ENCODE data around the gene TRIM41.

The TRIM41 gene

DNA sequence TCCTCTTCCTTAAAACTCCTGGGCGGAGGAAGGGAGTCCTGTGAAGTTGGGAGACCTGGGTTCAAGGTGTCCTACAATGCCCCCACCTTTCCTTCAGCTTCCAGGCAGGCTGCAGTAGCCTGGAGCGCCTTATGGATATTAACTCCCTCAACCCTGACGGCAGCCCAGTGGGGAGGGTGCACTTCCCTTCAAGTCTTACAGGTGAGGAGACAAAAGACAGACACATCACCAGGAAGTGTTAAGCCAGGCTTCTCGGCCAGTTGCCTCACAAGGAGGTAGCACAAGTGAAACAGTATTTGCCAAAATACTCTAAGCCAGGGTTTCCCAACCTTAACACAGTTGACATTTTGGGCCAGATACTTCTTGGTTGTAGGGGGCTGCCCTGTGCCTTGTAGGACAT, 22.3 kb upstream of the TRIM41 start:
- H3K4me3 ChIP-seq (replicated peaks; ENCODE audit: low read depth, low read length) = no peak overlapping the region
- no peak for DNase-seq (ENCODE audit: extremely low read depth, low read depth)
- TF ChIP-seq, protein P1, sequence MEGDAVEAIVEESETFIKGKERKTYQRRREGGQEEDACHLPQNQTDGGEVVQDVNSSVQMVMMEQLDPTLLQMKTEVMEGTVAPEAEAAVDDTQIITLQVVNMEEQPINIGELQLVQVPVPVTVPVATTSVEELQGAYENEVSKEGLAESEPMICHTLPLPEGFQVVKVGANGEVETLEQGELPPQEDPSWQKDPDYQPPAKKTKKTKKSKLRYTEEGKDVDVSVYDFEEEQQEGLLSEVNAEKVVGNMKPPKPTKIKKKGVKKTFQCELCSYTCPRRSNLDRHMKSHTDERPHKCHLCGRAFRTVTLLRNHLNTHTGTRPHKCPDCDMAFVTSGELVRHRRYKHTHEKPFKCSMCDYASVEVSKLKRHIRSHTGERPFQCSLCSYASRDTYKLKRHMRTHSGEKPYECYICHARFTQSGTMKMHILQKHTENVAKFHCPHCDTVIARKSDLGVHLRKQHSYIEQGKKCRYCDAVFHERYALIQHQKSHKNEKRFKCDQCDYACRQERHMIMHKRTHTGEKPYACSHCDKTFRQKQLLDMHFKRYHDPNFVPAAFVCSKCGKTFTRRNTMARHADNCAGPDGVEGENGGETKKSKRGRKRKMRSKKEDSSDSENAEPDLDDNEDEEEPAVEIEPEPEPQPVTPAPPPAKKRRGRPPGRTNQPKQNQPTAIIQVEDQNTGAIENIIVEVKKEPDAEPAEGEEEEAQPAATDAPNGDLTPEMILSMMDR (IDR thresholded peaks at IDR 0.05; ENCODE audit: low read depth, low read length, missing control alignments) = no peak

DNA sequence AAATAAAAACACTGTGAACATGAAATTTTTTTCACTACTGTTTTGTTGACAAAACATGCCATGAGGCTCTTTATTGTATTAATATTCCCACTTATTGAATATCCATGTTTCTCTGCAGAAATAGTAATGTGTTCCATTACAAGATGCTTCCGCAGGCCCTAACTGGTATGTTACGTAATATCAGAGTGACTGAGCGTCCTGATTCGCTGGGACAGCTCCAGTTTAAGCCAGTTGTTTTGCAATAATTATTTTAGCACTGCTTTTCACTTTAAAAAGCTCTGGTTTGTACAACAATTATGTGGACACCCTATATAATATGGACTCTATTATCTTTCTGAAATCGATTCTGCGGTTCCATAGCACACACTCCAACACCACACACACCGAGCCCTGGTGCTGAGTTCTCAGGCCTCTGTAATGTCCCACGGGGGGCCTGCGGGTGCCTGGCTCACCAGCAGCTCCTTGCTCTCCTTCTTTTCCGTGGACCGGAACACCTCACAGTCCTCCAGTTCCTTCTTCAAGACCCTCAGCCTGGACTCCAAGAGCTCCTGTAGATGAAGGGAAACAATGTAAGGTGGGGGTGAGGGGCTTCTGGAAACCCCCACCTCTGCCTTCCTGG, 19.9 kb upstream of the TRIM41 start:
- TF ChIP-seq, protein P1 (IDR thresholded peaks at IDR 0.05; ENCODE audit: low read depth, low read length, missing control alignments) = no peak
- H3K4me3 ChIP-seq (replicated peaks; ENCODE audit: low read depth, low read length) = no peak overlapping the region
- DNase-seq (ENCODE audit: extremely low read depth, low read depth) = no peak

DNA sequence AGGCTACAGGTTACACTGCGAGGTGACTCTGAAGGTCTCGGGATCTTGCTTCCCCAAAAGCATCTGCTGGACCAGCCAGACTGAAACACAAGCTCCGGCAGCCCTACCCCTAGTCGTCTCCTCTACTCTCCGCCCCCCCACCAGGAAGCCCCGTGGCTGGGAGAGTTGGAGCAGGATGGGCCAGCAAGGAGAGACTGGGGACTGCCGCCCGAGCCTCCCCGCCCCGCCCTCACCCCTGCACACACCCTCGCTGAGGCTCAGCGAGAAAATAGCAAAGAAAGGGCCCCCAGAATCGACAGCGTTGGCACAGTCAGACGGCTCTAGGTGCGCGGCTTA, 19.3 kb upstream of the TRIM41 start:
- peak overlapping the region; percentile 45 for H3K4me3 ChIP-seq (replicated peaks; ENCODE audit: low read depth, low read length)
- TF ChIP-seq, protein P1 (IDR thresholded peaks at IDR 0.05; ENCODE audit: low read depth, low read length, missing control alignments) = no peak

DNA sequence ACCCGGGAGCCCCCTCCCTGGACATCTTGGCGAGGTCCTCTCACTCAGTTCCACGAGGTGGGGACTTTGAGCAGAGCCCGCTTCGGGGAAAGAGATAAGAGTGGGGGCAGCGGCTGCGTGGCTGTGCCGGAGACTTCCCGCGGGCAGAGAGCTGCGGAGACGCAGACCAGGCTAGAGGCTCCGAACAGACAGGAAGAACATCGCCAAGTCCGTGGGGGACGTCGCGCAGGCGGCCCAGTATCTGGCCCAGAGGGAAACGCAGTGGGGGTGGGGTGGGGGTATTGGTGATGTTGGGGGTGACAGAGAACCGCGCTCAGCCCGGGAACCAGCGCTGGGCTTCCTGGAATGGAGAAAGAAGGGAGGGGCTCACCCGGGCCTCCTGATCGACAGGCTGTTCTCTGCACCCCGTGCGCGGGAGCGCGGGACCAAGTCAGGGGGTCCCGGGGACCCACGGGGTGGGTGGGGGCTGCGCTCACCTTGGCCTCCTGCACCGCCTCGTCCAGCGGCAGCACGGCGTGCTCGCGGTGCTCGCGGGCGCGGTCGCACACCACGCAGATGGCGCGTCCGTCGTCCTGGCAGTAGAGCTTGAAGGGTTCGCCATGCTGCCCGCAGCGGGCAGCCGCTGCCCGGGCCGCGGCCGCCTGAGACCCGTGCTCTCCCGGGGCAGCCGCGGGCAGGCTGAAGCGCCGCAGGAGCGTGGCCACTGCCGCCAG, 18.8 kb upstream of the TRIM41 start:
- TF ChIP-seq, protein P1 (IDR thresholded peaks at IDR 0.05; ENCODE audit: low read depth, low read length, missing control alignments) = no peak
- H3K4me3 ChIP-seq (replicated peaks; ENCODE audit: low read depth, low read length) = peak overlapping the region; percentile 45
- DNase-seq (ENCODE audit: extremely low read depth, low read depth) = no peak

More for the DNA sequence above, 19.3 kb upstream of the TRIM41 start:
- DNase-seq (ENCODE audit: extremely low read depth, low read depth) = no peak

DNA sequence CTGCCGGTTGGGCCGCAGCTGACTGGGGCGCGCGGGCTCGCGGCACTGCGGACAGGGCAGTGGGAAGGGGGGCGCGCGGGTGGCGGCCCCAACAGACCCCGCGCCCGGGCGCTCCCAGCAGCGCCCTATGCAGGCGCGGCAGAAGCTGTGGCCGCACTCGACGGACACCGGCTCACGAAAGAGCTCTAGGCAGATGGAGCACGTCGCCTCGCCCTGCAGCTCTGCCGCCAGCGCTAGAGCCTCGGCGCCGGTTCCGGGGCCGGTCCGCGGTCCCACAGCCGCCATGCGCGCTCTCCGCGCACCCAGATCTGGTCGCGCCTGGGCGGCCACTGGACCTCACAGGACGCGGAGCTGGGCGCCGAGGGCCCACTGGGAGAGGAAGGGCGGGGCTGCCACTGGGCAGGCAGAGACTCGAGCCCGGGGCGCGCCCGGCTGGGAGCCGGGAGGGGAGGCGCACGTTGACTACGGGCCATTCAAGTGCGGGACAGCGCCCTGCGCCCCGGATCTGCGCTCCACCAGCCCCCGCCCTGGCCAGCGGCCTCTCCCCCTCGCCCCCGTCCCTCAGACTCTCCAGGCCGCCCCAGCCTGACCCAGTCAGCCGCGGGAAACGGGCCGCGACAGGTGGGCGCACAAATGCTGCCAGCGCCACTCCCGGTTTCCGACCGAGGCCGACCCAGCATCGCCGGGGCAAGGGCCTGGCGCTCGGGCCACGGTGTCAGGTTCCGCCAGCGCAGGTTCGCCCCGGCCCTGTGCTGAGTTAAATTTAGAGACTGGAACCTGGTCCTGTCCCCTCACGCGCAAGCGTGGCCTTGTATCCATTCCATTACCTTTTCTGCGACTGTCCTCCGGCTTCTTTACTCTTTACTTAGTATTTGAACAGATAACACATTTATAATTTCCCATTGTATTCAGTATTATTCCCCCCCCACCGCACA, 18.0 kb upstream of the TRIM41 start, which contains the start of gene TRIM7:
Gene TRIM7 (minus strand): TSS at position 371 of the 935 bp plus-strand sequence. CDS start 86 bp downstream, at position 285.
- peak within 1 kb of the TSS; percentile 45 for H3K4me3 ChIP-seq (replicated peaks; ENCODE audit: low read depth, low read length)
- no peak for DNase-seq (ENCODE audit: extremely low read depth, low read depth)
- TF ChIP-seq, protein P1 (IDR thresholded peaks at IDR 0.05; ENCODE audit: low read depth, low read length, missing control alignments) = no peak

DNA sequence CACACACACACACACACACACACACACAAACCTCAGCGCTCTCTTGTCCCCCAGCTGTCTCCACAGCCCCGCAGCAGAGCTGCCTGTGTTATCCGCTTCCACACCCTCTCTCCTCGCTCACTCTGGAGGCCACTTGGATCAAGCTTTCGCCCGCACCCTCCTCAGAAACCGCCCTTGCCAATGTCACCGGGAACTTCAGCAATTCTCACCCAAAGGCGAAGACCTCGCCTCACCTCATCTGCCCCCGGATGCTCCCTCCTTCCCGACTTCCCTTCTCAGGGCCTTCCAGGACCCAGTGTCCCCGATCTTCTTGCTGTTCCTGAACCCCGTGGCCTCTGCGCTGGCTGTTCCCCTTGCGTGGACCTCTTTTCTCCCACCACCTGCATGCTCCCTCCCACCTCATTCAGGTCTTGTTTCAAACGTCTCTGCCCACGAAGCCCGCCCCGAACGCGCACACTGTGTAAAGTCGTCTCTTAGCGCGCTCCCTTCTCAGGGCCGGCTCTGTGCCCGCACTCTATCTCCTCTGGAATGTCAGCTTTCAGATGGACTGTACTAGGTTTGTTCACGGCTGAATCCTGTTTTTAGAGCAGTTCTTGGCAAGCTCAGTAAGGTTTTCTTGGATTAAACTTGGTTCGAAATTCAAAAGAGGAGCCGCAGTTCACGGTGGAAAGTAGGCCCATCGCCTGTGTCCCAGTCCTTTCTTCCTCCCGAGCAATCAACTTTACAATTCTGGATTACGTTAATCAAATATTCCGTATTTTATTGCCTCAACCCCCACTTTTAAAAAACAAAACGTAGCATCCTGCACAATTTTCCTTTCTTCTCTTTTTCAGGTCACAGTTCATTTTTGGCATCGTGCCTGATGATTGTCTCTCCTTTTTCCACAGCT, 17.1 kb upstream of the TRIM41 start:
- TF ChIP-seq, protein P1 (IDR thresholded peaks at IDR 0.05; ENCODE audit: low read depth, low read length, missing control alignments) = no peak
- DNase-seq (ENCODE audit: extremely low read depth, low read depth) = no peak
- H3K4me3 ChIP-seq (replicated peaks; ENCODE audit: low read depth, low read length) = peak overlapping the region; percentile 64
